Hepatic stellate cell (primary cell): Measurements from ENCODE around the gene TSR3.

Experiments used
- DNase-seq: peaks from one replicate; pipeline ENCODE4 v3.0.0; 2011; ENCODE audit warnings: low spot score

The TSR3 gene

DNA sequence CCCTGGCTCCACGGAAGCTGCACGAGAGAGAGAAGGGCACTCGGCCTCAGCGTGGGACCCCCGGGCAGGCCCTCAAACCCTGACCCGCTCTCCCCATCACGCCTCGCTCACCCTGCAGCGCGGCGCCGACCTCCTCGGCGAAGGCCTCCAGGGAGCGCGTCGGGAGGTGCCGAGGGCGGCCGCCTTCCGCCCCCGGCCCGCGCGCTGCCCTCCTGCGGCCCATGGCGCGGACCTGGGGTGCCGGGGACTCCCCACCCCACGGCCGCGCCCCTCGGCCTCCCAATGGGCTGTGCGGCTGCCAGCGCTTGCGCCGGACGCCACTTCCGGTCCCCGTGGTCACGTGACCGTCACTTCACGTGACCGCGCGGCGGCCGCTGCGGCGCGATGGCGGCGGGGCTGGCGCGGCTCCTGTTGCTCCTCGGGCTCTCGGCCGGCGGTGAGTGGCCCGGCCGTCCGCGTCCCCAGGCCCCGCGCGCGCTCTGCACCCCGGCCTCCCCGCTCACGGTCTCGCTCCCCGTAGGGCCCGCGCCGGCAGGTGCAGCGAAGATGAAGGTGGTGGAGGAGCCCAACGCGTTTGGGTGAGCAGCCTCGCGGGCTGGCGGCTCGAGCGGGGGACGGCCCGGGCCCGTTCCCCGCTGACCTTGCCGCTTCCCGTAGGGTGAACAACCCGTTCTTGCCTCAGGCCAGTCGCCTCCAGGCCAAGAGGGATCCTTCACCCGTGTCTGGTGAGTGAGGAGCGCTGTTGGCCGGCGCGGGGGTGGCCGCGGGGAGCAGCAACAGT, at the start of gene TSR3, which contains the start of gene GNPTG:
TSS of gene TSR3 (minus strand) at position 297 of the 781 bp plus-strand sequence. CDS start at position 223, 74 bp downstream.
TSS of gene GNPTG (plus strand) at position 350 of the 781 bp plus-strand sequence. CDS start at position 385, 35 bp downstream.
- peak; percentile 87 for DNase-seq

DNA sequence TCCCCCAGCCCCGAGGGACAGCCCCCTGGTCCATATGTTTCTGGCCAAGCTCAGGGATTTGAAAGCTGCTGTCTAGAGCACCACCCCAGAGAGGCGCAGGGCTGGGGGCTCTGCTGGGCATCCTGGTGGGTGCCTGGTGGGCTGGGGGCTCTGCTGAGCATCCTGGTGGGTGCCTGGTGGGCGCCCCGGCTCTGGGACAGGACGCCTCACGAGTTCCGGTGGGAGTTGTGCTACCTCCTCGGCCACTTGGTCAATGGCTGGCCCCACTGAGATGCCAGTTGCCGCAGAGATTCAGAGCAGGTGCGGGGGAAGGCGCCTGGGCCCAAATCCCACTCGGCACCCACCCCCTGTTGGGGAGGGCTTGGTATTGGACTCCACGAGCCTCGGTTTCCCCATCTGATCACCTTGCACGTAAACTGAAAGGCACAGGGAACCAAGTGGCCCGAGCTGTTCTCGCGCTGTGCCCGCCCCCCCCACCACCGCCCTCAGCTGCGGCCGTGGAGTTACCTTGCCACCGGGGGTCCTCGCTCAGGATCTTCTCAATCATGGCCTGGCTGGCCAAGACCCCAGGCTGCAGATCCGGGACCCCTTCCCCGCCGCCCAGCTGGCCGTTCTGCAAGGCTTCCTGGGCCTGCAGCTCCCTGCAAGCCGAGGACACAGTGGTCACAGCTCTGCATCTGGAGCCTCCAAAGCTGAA, 49.5 kb upstream of the TSR3 start:
- no peak for DNase-seq

DNA sequence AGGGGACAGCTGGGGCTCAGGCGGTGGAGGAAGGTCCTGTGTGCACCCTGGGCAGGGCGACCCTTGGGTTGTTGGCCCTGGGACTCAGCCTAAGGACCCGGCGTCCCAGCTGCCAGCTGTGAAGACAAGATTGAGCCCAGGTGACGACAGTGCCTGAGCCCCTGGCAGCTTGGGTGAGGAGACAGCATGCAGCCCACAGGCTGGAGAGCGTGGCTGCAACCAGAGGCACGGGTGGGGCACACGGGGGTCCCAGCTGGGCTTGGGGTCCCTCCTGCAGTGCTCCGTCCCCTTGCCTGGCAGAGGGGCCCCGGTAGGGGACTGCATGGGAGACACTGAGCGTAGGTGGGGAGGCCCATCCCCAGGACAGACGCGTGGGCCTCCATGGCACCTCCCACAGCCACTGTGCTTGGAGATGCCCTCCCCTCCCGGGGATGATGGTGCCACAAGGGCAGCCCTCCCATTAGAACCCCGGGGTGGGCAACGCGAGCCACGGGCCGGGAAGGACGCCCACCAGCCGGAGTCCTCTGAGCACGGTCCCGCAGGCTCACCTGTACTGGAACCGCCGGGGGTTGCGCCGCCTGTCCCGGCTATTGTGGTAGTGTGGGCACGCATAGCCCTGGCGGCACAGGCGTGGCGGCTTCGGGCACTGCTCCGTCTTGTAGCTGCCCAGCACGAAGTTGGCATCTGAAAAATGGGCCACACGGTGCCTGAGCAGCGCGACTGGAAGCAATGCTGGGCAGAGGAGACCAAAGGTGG, 47.3 kb upstream of the TSR3 start:
- DNase-seq = no peak

DNA sequence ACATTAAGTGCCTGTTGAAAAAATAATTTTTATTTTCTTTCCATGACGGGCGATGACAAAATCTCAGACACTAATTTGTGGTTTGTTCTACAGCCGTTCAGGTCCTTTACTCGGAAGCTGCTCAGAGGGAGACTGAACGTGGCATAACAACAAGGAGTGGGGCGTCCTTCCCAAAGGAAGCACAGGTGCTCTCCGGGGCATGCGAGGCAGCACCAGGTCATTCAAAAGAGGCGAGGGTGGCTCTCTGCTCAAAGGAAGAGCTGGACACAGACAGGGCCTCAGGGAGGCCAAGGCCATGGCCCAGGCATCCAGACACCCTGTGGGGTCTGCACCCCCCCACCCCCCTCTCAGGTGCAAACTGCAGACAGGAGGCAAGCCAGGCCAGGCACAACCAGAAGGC, 46.7 kb upstream of the TSR3 start:
- no peak for DNase-seq

DNA sequence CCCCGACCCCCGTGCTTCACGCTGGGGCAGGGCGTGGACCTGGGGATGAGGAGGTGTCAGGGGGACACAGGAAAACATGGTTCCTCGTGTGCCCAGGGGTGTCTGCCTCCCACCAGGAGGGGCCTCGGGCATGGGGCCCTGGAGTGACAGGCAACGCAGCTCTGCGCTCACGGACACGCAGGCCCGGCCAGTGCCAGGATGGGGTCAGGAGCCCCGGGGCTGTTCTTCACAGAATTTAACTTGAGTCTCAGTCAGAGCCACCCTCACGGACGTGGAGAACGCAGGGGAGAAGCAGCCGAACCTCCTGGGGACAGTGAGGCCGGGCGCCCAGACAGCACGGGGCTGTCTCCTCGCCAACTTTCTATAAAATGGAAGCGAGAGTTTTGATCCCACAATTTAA, 46.1 kb upstream of the TSR3 start:
- no peak for DNase-seq

DNA sequence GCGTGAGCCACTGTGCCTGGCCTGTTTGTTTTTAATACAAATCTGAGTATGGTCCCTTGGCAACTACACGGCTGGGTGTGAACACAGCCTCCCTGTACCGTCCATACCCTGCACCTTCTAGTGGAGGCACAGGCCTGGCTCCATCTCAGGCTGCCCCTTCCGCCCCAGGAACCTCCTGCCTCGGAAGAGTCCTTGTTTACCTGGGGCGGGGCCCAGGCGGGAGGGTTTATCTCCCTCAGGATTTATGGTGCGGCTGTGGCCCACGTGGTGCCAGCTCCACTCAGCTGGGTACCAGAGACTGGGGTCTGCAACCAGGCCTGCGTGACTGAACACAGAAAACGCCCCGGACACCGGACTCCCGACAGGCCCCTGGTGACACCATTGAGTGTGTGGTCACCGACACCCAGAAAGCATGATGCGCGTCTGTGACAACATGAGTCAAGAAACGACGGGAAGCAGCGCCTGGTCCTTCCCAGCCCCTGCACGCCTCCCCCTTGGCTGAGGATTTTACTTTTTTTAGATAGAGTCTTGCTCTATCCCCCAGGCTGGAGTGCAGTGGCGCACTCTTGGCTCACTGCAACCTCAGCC, 43.9 kb upstream of the TSR3 start:
- no peak for DNase-seq

DNA sequence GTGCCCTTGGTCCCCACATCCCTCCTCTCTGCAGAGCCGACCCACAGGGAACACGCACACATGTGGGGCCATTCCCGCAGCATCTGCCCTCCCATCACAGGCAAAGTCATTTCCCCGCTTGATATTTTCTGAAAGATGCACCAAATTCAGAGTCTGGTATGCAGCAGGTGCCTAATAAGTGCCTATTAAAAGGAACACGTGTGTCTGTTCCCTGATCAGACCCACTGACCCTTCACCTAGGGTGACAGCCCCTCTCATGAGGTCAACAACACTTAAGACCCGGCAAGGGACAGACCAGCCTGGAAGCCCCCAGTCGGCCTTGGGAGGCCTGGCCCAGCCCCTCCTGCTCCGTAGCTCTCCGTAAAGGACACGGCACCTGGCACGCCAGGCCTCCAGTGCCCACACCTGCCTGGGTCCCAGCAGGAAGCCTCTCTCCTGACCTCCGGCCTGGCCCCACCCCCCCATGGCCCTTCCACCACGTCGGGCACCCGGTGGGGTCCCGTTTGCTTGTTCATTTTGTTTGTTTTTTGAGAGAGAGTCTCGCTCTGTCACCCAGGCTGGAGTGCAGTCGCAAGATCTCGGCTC, 42.8 kb upstream of the TSR3 start:
- no peak for DNase-seq

DNA sequence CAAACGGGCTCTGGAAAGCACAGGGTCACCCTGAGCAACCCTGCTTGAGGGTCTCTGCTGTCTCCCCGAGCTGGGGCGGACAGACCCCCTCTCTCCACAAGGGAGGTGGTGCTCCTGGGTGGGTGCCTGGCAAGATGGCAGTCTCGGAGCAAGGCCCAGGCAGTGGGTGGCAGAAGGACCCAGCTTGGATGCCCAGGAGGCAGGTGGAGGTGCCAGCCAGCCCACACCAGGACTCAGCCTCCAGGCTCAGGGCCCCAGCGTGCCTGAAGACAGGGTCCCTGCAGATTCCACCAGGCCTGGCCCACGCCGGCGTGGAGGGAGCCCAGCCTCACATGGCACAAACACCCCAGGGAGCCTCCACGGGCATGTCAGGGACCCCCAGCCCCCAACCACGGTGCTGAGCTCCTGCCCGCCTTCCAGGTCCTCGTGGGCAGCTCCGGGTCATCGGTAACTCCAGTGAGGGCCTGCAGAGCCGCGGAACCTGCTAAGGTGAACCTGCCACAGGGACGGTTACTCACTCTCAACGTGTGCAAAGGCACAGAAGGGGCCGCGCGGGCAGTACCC, 42.0 kb upstream of the TSR3 start:
- DNase-seq = no peak

DNA sequence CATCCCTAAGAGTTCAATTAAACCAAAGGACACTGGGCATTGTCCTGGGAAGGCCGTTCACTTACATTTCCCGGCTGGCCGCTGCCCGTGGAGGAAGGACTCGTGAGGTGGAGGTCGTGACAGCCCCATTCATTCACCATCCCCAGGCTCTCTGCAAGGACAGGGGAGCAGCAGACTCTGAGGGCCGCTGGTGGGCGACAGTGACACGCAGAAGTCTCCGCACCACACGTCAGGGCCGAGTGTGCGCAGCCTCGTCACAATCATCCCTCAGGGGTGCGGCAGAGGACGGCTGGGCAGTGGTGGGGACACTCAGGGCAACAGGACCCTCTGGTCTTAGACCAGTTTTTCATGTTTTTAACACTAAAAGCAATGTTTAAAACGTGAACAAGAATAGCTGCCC, 41.1 kb upstream of the TSR3 start:
- DNase-seq = no peak

DNA sequence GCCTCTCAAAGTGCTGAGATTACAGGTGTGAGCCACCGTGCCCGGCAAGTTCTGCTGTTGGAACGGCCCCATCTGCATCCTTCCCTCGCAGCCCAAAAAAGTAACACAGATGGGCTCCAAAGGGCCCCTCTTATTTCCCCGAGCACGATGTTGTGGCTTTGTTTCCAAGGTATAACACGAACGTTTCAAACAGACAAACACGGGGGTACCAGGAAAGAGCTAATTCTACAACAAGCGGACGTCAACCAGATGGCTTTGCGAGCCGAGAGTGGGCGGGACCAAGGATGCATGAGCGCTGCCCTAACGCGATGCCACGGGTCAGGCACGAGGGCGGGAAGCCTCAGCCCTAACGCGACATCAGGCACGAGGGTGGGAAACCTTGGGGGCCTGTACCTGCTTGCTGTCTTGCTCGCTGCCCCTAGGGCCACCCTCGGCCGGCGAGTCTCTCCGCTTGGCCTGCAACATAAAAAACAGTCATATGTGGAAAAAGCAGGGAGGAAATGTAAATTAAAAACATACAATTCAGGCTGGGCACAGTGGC, 38.6 kb upstream of the TSR3 start:
- DNase-seq = no peak

DNA sequence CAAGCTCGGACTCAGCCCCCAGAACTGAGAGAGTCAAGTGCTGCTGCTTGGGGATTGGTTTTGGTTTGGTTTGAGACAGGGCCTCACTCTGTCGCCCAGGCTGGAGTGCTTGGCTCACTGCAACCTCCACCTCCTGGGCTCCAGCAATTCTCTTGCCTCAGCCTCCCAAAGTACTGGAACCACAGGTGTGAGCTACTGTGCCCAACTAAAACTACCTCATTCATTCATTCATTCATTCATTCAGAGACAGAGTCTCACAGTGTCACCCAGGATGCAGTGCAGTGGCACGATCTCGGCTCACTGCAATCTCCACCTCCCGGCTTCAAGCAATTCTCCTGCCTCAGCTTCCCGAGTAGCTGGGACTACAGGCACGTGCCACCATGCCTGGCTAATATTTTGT, 38.1 kb upstream of the TSR3 start:
- DNase-seq = no peak

DNA sequence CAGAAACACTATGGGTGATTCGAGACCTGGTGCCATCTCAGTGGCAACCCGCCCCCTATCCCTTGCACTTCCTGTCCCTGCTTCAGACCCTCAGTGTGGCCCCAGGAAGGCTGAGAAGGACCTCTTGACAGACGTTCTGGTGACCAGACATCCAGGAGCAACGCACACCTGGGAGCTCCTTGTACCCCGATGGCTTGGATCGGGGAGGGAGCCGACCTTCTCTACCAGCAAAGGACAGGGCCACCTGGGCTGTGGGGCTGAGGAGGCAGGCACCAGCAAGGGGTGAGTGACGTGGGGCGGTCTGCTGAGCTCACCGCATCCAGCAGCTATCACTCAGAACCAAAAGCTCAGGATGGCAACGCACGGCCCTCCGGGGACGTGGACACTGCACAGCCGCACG, 35.7 kb upstream of the TSR3 start:
- no peak for DNase-seq

DNA sequence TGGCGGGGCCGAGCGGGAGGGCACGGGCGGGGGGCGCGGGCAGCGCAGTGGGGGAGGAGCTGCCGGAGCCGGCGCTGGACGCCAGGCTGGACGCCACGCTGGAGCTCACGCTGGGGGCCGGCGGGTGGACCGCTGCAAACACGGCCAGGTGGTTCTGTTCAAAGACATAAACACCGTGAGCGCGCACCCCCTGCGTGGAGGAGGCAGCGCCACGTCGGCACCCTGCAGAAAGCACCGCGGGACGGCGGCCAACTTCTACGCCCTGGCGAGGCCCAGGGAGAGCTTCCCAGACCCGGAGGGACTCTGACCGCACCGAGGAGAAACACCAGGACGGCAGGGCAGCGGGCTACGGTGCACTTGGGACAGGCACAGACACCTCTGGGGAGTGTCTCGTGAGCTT, 33.6 kb upstream of the TSR3 start:
- DNase-seq = no peak

DNA sequence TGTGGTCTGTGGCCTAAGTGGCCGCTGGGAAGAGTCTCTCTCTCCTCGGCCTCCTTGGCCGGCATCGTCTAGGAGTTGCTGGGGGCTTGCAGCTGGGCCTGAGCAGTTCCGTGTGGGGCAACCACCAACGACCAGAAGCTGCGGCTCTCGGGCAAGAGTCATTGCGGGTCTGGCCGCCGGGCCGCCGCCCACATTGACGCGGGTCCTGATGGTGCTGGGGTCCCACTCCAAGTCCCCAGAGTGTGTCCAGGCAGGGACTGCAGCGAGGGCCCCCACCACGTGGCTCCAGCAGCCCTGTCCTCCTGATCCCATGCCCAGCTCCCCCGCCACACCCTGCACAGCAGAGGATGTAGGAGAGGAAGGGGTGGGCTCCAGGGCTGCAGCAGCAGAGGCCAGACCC, 31.9 kb upstream of the TSR3 start:
- no peak for DNase-seq

DNA sequence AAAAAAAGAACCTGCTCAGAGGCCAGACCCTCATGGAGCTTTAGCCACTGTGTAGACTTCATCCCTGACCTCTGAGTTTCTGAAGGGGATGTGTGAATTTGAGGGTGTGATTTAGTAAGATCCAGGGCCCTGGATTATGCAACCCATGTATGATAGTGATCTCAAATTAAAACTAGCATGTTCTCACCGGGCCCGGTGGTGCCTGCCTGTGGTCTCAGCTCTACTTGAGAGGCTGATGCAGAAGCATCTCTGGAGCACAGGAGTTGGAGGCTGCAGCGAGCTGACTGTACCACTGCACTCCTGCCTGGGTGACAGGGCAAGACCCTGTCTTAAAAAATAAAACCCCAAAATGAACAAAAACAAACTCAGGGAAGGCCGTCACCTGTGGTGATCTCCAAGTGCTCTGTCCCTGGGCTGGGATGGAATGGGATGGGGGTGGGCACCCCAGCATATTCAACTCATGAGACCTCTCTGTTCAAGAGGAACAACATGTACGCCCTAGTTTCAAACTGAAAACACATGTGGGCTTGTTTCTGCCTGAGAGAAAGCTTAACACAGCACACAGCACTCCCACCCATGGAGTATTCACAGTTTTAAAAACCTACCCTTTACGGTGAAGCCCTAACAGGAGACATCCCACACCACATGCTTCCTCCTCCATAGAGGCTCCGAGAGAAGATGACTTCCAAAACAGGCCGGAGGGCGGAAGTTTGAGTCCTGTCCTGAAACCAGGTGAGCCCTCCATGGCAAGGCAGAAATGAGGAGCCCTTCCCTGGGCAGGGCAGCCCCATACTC, 30.1 kb upstream of the TSR3 start:
- DNase-seq = no peak

DNA sequence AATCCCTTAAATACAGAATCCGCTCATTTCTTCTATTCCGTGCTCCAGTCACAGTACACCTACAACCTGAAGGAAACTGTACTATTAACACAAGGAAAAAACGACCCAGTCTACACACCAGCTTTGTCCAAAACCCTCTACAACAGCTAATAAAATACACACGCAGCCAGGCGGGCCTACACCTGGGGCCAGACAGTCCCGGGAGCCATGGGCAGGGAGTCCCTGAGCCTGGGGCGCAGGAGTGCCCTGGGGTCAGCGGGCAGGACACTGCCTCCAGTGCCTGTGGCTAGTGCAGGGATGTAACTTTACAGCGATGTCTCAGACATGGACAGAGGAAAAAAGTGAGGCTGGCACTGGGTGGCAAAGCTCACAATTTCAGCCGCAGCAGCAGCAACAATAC, 28.5 kb upstream of the TSR3 start:
- no peak for DNase-seq

DNA sequence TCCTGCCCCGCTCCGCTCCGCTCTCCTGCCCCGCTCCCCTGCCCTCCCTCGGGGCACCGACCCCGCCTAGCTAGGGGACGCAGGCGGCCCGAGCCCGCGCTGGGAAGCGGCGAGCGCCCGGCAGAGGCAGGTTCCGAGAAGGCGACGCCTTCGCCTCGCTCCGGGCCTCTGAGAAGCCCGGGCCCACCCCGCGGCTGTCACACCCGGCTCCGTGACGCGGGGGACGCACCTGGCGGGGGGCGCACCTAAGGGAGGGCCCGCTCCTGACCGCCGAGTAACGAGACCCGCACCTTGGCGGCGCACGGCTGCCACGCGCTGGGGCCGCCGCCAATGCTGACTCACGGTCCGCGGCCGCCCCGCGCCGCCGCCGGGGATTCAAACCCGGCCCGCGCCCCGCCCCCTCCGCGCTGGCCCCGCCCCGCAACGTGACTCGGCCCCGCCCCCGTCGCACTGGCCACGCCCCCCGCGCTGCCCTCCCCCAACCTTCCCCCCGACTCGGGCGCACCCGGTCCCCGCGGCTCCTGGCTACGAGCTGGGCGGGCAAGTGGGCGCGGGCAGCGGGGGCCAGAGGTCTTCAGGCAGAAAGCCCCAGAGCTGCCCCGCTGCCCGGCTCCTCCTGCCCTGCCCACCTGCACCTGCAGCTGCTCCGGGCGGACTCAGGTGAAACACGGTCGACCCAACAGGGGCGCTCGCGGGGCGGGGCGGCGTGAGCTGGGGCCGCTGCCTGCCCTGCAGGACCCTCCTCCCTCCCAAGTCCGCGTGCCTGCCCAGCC, 27.8 kb upstream of the TSR3 start:
- DNase-seq = peak; percentile 75

DNA sequence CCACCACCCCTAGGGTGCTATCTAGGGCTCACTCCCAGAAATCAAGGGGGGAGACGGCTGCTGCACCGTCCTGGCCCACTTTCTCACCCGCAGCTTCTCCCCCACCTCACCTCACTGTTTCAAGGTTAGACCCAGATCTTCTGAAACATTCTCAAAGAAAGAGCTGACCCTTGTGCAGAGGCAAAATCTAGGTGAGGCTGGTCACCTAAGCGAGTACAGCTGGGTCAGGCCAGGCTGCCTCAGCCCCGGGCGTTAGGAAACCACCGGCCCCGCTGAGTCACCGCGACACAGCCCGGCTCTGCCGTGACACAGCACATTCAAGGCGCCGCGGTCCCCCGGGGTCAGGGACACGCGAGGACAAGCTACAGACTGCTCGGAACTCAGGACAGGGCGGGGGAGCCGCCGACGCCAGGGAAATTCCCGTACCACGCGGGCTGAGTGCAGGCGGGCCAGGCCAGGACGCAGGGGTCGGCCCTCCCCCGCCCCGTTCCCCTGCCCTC, 27.2 kb upstream of the TSR3 start:
- peak; percentile 90 for DNase-seq

DNA sequence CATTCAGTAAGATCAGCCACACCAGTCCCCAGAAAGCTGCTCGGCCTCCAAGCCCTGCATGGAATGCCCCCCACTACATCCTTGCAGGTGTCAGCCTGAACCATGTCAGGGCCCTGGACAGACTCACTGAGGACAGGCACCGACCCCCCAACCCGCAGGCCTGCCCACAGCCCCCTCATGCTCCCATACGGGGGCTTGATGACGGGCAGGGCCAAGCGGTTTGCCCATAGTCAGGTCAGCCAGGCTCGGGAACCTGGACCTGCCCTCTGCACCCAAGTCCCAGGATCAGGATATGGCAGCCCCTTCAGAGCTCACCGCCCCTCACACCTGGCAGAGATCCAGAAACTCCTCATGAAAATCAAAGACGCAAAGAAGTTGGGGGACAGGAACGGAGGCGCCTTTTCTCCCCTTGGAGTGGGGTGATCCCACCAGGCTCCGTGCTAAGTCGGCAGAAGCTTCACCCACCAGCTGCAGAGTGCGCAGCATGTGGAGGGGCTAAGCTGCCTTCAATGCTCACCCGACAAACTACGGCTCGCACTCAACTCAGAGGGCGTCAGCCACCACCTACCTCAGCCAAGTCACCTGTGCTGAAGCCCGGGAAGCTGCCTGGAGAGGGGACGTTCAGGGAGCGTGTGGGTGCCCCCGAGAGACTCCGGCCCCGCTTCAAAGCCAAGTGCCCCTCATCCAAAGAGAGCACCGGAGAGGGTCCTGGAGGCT, 26.6 kb upstream of the TSR3 start:
- DNase-seq = no peak
